GM12878 (cell line): ENCODE results near the gene PRKAB2. TPM values are rescaled to one million over a fixed set of nuclear protein-coding genes. Genes with fewer than 3 reads are reported as not detected.
A peak's percentile ranks its signal among the peaks of the same experiment; 100 is the strongest.

Source experiments
- ATAC-seq: fragments of 200-7000 bp; cut with Tn5 transposase; 3 replicates; pipeline ENCODE4 v1.9.1; 2020; ENCODE audit warnings: mild to moderate bottlenecking, moderate library complexity
- BruUV-seq: library from RNA; stranded (reverse); fragments of 400-500 nt; replicated peaks from 2 replicates; lab custom pipeline; 2021; lab: Mats Ljungman, UMichigan
- CTCF ChIA-PET: fragments of 300-600 bp; sonication (Branson Sonifier 250); formaldehyde crosslinking; extraction: SDS; loops from one replicate; lab custom pipeline; 2021; ENCODE audit warnings: inconsistent platforms; lab: Yijun Ruan, JAX
- POLR2A ChIA-PET: fragments of 350-600 bp; formaldehyde crosslinking; extraction: SDS; loops from one replicate; lab custom pipeline; 2021; ENCODE audit warnings: inconsistent platforms; lab: Charles Lee
- RAD21 ChIA-PET: fragments of 300-600 bp; sonication (Branson Sonifier 250); formaldehyde crosslinking; loops from one replicate; lab custom pipeline; 2023; ENCODE audit warnings: antibody characterized with exemption; ENCODE audit not compliant: unreplicated experiment; lab: Charles Lee
- SMC1A ChIA-PET: fragments of 300-600 bp; sonication (Branson Sonifier 250); formaldehyde crosslinking; loops from one replicate; lab custom pipeline; 2023; ENCODE audit not compliant: unreplicated experiment, uncharacterized antibody; lab: Charles Lee
- DNase-seq: peaks from one replicate; pipeline ENCODE4 v3.0.0-alpha.2; 2011; ENCODE audit warnings: low read depth, low spot score
- FAIRE-seq: peaks from 3 replicates; lab custom pipeline; 2011; peaks lifted over from hg19 to GRCh38; lab: Jason Lieb, UNC
- H2AFZ ChIP-seq: 2 replicates; pipeline ENCODE4 v1.6.0; 2011; ENCODE audit warnings: low read depth, low read length, control low read depth; ENCODE audit not compliant: control insufficient read depth
- H3K27ac ChIP-seq: 2 replicates; pipeline ENCODE4 v1.5.1; 2011; ENCODE audit warnings: control low read depth; ENCODE audit not compliant: control insufficient read depth, insufficient read depth
- H3K27me3 ChIP-seq, 2 experiments: replicated peaks in 1 of 2; 2 replicates each; pipeline versions ENCODE4 v1.6.0 to v1.6.1; 2011; ENCODE audit warnings: low read length in 1 of 2; ENCODE audit not compliant: control insufficient read depth in 2 of 2, insufficient read depth in 2 of 2
- H3K36me3 ChIP-seq, 2 experiments: 2 replicates each; pipeline ENCODE4 v1.5.1; 2011; ENCODE audit warnings: low read length in 1 of 2; ENCODE audit not compliant: control insufficient read depth in 2 of 2, insufficient read depth in 2 of 2
- H3K4me1 ChIP-seq: 2 replicates; pipeline ENCODE4 v1.6.1; 2011; ENCODE audit warnings: mild to moderate bottlenecking, low read length, moderate library complexity, mixed read lengths; ENCODE audit not compliant: control insufficient read depth, insufficient read depth
- H3K4me2 ChIP-seq: 2 replicates; pipeline ENCODE4 v1.6.0; 2011; ENCODE audit warnings: control low read depth; ENCODE audit not compliant: control insufficient read depth, insufficient read depth
- H3K4me3 ChIP-seq: fragments of 200-600 bp; sonication (generic); 2 replicates; pipeline ENCODE4 v1.5.1; 2016
- H3K79me2 ChIP-seq: 2 replicates; pipeline ENCODE4 v1.6.0; 2011; ENCODE audit warnings: low read length; ENCODE audit not compliant: control insufficient read depth, insufficient read depth
- H3K9ac ChIP-seq: 2 replicates; pipeline ENCODE4 v1.8.0; 2011; ENCODE audit warnings: low read length, control low read depth, mixed read lengths; ENCODE audit not compliant: control insufficient read depth, insufficient read depth
- H3K9me3 ChIP-seq: replicated peaks from 3 replicates; pipeline ENCODE4 v1.5.1; 2011; ENCODE audit warnings: mild to moderate bottlenecking, low read length; ENCODE audit not compliant: control insufficient read depth, insufficient read depth
- H4K20me1 ChIP-seq: 2 replicates; pipeline ENCODE4 v1.6.0; 2011; ENCODE audit not compliant: control insufficient read depth, insufficient read depth
- BCL11A ChIP-seq: IDR thresholded peaks from 2 replicates; pipeline ENCODE4 v1.6.1; 2011; ENCODE audit warnings: low read depth, low read length
- BHLHE40 ChIP-seq, 2 experiments: fragments of 450-650 bp in 1 of 2; IDR thresholded peaks; 2 replicates each; pipeline ENCODE4 v1.6.1; 2011 to 2017; ENCODE audit warnings: low read depth in 2 of 2, borderline replicate concordance in 1 of 2, improper control_type of control experiment in 1 of 2, low read length in 1 of 2, mild to moderate bottlenecking in 1 of 2
- CREB1 ChIP-seq: IDR thresholded peaks from 2 replicates; pipeline ENCODE4 v1.6.1; 2012; ENCODE audit warnings: low read depth, mild to moderate bottlenecking, inconsistent platforms
- EED ChIP-seq: sonication (generic); IDR thresholded peaks from 2 replicates; pipeline ENCODE4 v1.6.1; 2016; ENCODE audit warnings: antibody characterized with exemption, low read depth
- EP300 ChIP-seq, 2 experiments: fragments of 150-350 bp in 1 of 2; IDR thresholded peaks; 2 replicates each; pipeline ENCODE4 v1.6.1; 2011 to 2012; ENCODE audit warnings: low read depth in 2 of 2, low read length in 2 of 2, borderline replicate concordance in 1 of 2, improper control_type of control experiment in 1 of 2, inconsistent platforms in 1 of 2; ENCODE audit not compliant: control insufficient read depth in 1 of 2
- ETV6 ChIP-seq, 2 experiments: fragments of 450-650 bp in 1 of 2; IDR thresholded peaks in 1 of 2; conservative IDR thresholded peaks in 1 of 2; 2 replicates each; pipeline ENCODE4 v1.6.1; 2014; ENCODE audit warnings: antibody characterized with exemption in 1 of 2, borderline replicate concordance in 1 of 2, low read depth in 1 of 2, mild to moderate bottlenecking in 1 of 2, moderate library complexity in 1 of 2
- HCFC1 ChIP-seq: fragments of 150-350 bp; IDR thresholded peaks from 2 replicates; pipeline ENCODE4 v1.6.1; 2014; ENCODE audit warnings: low read length
- NR2C1 ChIP-seq: fragments of 450-650 bp; IDR thresholded peaks from 2 replicates; pipeline ENCODE4 v1.6.1; 2017; ENCODE audit warnings: antibody characterized with exemption, mild to moderate bottlenecking, moderate library complexity
- NR2F1 ChIP-seq: fragments of 450-650 bp; conservative IDR thresholded peaks from 2 replicates; pipeline ENCODE4 v1.6.1; 2017; ENCODE audit warnings: mild to moderate bottlenecking
- RUNX3 ChIP-seq: IDR thresholded peaks from 2 replicates; pipeline ENCODE4 v1.6.1; 2012; ENCODE audit warnings: low read length, inconsistent platforms
- TCF12 ChIP-seq: IDR thresholded peaks from 2 replicates; pipeline ENCODE4 v1.6.1; 2011; ENCODE audit warnings: low read depth, mild to moderate bottlenecking, low read length
- WGBS: methylation state at CpG from one replicate; pipeline ENCODE4 v1.1.6; 2016; ENCODE audit warnings: low lambda C conversion rate; ENCODE audit not compliant: insufficient replicate concordance, insufficient coverage; ENCODE audit errors: missing lambda C conversion rate; 5-methylcytosine and 5-hydroxymethylcytosine counted together
- in situ Hi-C: fragments of 300-500 bp; cut with MboI; formaldehyde crosslinking; loops from 9 replicates; pipeline ENCODE4 v1.14.3; 2018; ENCODE audit warnings: mixed read lengths
- intact Hi-C: fragments of 100-400 bp; cut with micrococcal nuclease; formaldehyde crosslinking; loops from one replicate; pipeline ENCODE4 v1.14.2; 2022; ENCODE audit not compliant: unreplicated experiment
- polyA plus RNA-seq, 11 experiments: library from polyadenylated mRNA; depleted of rRNA in 4 of 11; unstranded in 6 of 11; stranded (reverse) in 5 of 11; fragments of >200 nt; fragmentation: Nextera tagmentation in 4 of 11; fragmentation: Illumina TruSeq in 1 of 11; extraction: Ambion mirVana in 4 of 11; extraction: Trizol in 1 of 11; gene quantifications; 1 replicate in 1 of 11; 2 replicates in 10 of 11; pipeline versions ENCODE4 v1.2.1 to v1.2.3, GENCODE V29; 2011 to 2016; ENCODE audit warnings: inconsistent platforms in 2 of 11, missing spikeins in 2 of 11, low read depth in 1 of 11
- total RNA-seq, 4 experiments: library from RNA; depleted of rRNA in 3 of 4; stranded (reverse); fragments of >200 nt in 3 of 4; fragmentation: Illumina TruSeq in 1 of 4; extraction: Trizol in 1 of 4; gene quantifications; 2 replicates each; pipeline versions ENCODE4 v1.2.1 to v1.2.3, GENCODE V29; 2013 to 2021
- TF ChIP-seq, protein P1 (sequence below): IDR thresholded peaks from 2 replicates; pipeline ENCODE4 v1.6.1; 2011; ENCODE audit warnings: low read depth, low read length, improper control_type of control experiment, borderline replicate concordance
- TF ChIP-seq, protein P2 (sequence below): fragments of 450-650 bp; IDR thresholded peaks from 2 replicates; pipeline ENCODE4 v1.6.1; 2017; ENCODE audit warnings: low read depth, mild to moderate bottlenecking, moderate library complexity
- TF ChIP-seq, protein P3 (sequence below): IDR thresholded peaks from 2 replicates; pipeline ENCODE4 v1.6.1; 2012; ENCODE audit warnings: mild to moderate bottlenecking, low read depth, low read length

The PRKAB2 gene
- total and polyA plus RNA-seq, 10 of the 15 experiments (the other 5 are each of a cell fraction or from before 2014, with no cell fraction given): 2.2 to 26.4 (median 6.7) TPM

DNA sequence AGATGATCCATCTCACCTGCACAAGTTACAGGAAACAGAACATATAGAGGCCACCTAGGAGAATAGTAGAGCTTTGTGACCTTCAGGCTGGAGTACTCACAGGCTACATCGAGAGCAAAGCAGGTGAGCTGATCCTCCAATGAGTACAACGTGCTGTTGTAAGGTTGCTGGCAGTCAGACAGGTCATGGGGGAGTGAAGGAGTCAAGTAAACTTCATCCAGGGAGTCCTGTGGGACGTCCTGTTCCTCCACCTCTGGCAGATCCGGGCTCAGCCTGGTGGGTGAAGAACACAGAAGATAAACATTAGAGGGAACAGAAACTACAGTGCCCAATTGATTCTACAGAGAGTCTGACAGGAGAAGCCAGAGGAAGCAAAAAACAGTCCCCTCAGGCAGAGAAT lies 62.5 kb downstream of the PRKAB2 start (continued):
- TF ChIP-seq EED: no peak
- no peak for TF ChIP-seq NR2F1
- no peak for TF ChIP-seq CREB1
- no peak for TF ChIP-seq ETV6 (conservative IDR thresholded peaks at IDR 0.05 in 1 of 2, IDR thresholded peaks at IDR 0.05 in 1 of 2; ENCODE audit: borderline replicate concordance in 1 of 2, low read depth in 1 of 2)
- TF ChIP-seq NR2C1: no peak
- TF ChIP-seq, protein P1, sequence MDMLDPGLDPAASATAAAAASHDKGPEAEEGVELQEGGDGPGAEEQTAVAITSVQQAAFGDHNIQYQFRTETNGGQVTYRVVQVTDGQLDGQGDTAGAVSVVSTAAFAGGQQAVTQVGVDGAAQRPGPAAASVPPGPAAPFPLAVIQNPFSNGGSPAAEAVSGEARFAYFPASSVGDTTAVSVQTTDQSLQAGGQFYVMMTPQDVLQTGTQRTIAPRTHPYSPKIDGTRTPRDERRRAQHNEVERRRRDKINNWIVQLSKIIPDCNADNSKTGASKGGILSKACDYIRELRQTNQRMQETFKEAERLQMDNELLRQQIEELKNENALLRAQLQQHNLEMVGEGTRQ: no peak
- no peak for TF ChIP-seq TCF12
- TF ChIP-seq BCL11A: no peak

DNA sequence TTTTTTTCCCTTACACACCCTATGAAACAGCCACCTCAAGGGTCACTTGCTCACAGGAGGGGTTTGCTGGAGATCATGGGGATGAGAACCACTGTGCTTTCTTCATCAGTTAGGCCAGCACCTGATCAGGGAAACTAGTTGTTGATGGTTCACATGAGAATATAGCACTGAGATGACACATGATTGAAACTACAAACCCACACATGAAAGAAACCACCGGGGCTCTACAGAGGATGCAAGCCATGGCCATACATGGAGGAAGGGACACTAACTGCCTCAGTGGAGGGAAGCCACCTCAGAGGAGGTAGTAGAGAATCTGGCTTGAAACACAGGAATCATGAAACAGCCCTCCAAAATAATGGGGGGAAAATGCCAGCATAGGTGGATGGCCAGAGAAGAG lies 63.2 kb downstream of the PRKAB2 start:
- peak; percentile 2 for DNase-seq
- 0% methylated on average over 1 of the region's 1 CpG for whole genome bisulfite sequencing
- H3K9ac ChIP-seq: no peak overlapping the region
- in situ Hi-C loops: no loop called here
- ChIA-PET POLR2A (no interaction called here), SMC1A (no interaction called here), CTCF (no interaction called here), RAD21 (no interaction called here)
- no peaks in the 10 kb centered on the region for H3K79me2 ChIP-seq
- BruUV-seq: no TSS peak
- no peak overlapping the region for H3K4me2 ChIP-seq
- no peaks in the 10 kb centered on the region for H3K27me3 ChIP-seq
- no peaks in the 10 kb centered on the region for H3K36me3 ChIP-seq
- TF ChIP-seq HCFC1 (no peak), EP300 (IDR thresholded peaks at IDR 0.05; ENCODE audit: borderline replicate concordance in 1 of 2, control insufficient read depth in 1 of 2, low read depth in 2 of 2, low read length in 2 of 2) (no peak), BHLHE40 (IDR thresholded peaks at IDR 0.05; ENCODE audit: borderline replicate concordance in 1 of 2, low read depth in 2 of 2, low read length in 1 of 2) (peak in 1 of 2 experiments; percentile 8; a peak in 1 of 4 replicates), RUNX3 (peak; percentile 15; the same call in 1 of the 2 replicates)
- TF ChIP-seq, protein P2, sequence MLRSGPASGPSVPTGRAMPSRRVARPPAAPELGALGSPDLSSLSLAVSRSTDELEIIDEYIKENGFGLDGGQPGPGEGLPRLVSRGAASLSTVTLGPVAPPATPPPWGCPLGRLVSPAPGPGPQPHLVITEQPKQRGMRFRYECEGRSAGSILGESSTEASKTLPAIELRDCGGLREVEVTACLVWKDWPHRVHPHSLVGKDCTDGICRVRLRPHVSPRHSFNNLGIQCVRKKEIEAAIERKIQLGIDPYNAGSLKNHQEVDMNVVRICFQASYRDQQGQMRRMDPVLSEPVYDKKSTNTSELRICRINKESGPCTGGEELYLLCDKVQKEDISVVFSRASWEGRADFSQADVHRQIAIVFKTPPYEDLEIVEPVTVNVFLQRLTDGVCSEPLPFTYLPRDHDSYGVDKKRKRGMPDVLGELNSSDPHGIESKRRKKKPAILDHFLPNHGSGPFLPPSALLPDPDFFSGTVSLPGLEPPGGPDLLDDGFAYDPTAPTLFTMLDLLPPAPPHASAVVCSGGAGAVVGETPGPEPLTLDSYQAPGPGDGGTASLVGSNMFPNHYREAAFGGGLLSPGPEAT: no peak
- TF ChIP-seq, protein P3, sequence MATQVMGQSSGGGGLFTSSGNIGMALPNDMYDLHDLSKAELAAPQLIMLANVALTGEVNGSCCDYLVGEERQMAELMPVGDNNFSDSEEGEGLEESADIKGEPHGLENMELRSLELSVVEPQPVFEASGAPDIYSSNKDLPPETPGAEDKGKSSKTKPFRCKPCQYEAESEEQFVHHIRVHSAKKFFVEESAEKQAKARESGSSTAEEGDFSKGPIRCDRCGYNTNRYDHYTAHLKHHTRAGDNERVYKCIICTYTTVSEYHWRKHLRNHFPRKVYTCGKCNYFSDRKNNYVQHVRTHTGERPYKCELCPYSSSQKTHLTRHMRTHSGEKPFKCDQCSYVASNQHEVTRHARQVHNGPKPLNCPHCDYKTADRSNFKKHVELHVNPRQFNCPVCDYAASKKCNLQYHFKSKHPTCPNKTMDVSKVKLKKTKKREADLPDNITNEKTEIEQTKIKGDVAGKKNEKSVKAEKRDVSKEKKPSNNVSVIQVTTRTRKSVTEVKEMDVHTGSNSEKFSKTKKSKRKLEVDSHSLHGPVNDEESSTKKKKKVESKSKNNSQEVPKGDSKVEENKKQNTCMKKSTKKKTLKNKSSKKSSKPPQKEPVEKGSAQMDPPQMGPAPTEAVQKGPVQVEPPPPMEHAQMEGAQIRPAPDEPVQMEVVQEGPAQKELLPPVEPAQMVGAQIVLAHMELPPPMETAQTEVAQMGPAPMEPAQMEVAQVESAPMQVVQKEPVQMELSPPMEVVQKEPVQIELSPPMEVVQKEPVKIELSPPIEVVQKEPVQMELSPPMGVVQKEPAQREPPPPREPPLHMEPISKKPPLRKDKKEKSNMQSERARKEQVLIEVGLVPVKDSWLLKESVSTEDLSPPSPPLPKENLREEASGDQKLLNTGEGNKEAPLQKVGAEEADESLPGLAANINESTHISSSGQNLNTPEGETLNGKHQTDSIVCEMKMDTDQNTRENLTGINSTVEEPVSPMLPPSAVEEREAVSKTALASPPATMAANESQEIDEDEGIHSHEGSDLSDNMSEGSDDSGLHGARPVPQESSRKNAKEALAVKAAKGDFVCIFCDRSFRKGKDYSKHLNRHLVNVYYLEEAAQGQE: no peak
- no peaks in the 10 kb centered on the region for H4K20me1 ChIP-seq
- peak; percentile 45 for ATAC-seq
- no peaks in the 10 kb centered on the region; the same call in 1 of the 2 replicates for H3K4me1 ChIP-seq
- no peak overlapping the region for H3K4me3 ChIP-seq
- H2AFZ ChIP-seq: no peak overlapping the region
- no peak overlapping the region for H3K27ac ChIP-seq
- intact Hi-C loops: no loop called here
- no peak for FAIRE-seq
- H3K9me3 ChIP-seq: no peaks in the 10 kb centered on the region
